Gastroesophageal sphincter (tissue), 3 donors: ENCODE results near the gene SCAF4.

Source experiments
- EP300 ChIP-seq: sonication (generic); formaldehyde crosslinking; IDR thresholded peaks from one replicate; pipeline ENCODE4 v1.6.1; 2017; ENCODE audit warnings: antibody characterized with exemption, mild to moderate bottlenecking
- TF ChIP-seq, protein P1 (sequence below), 4 experiments: fragments of 200-600 bp in 2 of 4; fragments of 450-650 bp in 2 of 4; sonication (generic) in 1 of 4; IDR thresholded peaks; one replicate each; pipeline ENCODE4 v1.5.1; 2017 to 2019; ENCODE audit warnings: antibody characterized with exemption in 4 of 4, mild to moderate bottlenecking in 2 of 4, moderate library complexity in 2 of 4

DNA sequence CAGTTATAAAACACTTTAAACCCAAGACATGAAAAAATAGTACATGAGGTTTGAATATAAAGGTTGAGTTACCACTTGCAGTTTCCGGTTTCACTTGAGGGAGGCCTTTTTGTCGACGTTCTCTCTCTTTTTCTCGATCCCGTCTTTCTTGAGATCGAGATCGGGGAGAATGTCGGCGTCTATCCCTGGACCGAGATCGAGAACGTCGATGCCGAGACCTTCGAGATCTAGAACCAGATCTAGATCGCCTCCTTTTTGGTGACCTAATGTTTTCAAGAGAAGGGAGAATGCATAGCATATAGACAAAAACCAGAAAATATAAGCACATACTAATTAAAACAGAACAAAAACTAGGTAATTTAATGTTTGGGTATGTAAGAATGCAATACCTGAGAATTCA is 38.7 kb downstream of the SCAF4 start:
- TF ChIP-seq EP300, result no peak
- TF ChIP-seq, protein P1, sequence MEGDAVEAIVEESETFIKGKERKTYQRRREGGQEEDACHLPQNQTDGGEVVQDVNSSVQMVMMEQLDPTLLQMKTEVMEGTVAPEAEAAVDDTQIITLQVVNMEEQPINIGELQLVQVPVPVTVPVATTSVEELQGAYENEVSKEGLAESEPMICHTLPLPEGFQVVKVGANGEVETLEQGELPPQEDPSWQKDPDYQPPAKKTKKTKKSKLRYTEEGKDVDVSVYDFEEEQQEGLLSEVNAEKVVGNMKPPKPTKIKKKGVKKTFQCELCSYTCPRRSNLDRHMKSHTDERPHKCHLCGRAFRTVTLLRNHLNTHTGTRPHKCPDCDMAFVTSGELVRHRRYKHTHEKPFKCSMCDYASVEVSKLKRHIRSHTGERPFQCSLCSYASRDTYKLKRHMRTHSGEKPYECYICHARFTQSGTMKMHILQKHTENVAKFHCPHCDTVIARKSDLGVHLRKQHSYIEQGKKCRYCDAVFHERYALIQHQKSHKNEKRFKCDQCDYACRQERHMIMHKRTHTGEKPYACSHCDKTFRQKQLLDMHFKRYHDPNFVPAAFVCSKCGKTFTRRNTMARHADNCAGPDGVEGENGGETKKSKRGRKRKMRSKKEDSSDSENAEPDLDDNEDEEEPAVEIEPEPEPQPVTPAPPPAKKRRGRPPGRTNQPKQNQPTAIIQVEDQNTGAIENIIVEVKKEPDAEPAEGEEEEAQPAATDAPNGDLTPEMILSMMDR (IDR thresholded peaks at IDR 0.05), result no peak
